Measurements from ENCODE around the gene PDE2A.

GRCh38 chr11:72688486-72688885 is 14.3 kb upstream of the PDE2A start:
- no peak for TF ChIP-seq ATF1 (CRISPR knock-in tag; IDR thresholded peaks at IDR 0.05)
- no peak for TF ChIP-seq NR2C2 (CRISPR knock-in tag; IDR thresholded peaks at IDR 0.05)
- no peak for TF ChIP-seq SP1 (CRISPR knock-in tag; conservative IDR thresholded peaks at IDR 0.05)
- TF ChIP-seq ETV6 (CRISPR knock-in tag; IDR thresholded peaks at IDR 0.05): no peak
- TF ChIP-seq, protein P1, sequence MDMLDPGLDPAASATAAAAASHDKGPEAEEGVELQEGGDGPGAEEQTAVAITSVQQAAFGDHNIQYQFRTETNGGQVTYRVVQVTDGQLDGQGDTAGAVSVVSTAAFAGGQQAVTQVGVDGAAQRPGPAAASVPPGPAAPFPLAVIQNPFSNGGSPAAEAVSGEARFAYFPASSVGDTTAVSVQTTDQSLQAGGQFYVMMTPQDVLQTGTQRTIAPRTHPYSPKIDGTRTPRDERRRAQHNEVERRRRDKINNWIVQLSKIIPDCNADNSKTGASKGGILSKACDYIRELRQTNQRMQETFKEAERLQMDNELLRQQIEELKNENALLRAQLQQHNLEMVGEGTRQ (CRISPR knock-in tag; IDR thresholded peaks at IDR 0.05): no peak
- TF ChIP-seq, protein P2, sequence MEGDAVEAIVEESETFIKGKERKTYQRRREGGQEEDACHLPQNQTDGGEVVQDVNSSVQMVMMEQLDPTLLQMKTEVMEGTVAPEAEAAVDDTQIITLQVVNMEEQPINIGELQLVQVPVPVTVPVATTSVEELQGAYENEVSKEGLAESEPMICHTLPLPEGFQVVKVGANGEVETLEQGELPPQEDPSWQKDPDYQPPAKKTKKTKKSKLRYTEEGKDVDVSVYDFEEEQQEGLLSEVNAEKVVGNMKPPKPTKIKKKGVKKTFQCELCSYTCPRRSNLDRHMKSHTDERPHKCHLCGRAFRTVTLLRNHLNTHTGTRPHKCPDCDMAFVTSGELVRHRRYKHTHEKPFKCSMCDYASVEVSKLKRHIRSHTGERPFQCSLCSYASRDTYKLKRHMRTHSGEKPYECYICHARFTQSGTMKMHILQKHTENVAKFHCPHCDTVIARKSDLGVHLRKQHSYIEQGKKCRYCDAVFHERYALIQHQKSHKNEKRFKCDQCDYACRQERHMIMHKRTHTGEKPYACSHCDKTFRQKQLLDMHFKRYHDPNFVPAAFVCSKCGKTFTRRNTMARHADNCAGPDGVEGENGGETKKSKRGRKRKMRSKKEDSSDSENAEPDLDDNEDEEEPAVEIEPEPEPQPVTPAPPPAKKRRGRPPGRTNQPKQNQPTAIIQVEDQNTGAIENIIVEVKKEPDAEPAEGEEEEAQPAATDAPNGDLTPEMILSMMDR (IDR thresholded peaks at IDR 0.05): no peak
- TF ChIP-seq AFF4 (CRISPR knock-in tag; IDR thresholded peaks at IDR 0.05; ENCODE audit: borderline replicate concordance): no peak
- TF ChIP-seq, protein P3, sequence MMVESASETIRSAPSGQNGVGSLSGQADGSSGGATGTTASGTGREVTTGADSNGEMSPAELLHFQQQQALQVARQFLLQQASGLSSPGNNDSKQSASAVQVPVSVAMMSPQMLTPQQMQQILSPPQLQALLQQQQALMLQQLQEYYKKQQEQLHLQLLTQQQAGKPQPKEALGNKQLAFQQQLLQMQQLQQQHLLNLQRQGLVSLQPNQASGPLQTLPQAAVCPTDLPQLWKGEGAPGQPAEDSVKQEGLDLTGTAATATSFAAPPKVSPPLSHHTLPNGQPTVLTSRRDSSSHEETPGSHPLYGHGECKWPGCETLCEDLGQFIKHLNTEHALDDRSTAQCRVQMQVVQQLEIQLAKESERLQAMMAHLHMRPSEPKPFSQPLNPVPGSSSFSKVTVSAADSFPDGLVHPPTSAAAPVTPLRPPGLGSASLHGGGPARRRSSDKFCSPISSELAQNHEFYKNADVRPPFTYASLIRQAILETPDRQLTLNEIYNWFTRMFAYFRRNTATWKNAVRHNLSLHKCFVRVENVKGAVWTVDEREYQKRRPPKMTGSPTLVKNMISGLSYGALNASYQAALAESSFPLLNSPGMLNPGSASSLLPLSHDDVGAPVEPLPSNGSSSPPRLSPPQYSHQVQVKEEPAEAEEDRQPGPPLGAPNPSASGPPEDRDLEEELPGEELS (CRISPR knock-in tag; IDR thresholded peaks at IDR 0.05): no peak
- TF ChIP-seq KAT7 (CRISPR knock-in tag; IDR thresholded peaks at IDR 0.05; ENCODE audit: borderline replicate concordance): no peak
- TF ChIP-seq STAT6 (CRISPR knock-in tag; conservative IDR thresholded peaks at IDR 0.05; ENCODE audit: low read depth): no peak
- no peak for TF ChIP-seq ATF2 (CRISPR knock-in tag; IDR thresholded peaks at IDR 0.05; ENCODE audit: borderline replicate concordance, low read depth)

All from WTC11 (cell line).